Keratinocyte (primary cell): ENCODE results near the gene TANK. TPM values are rescaled to one million over a fixed set of nuclear protein-coding genes. Genes with fewer than 3 reads are reported as not detected.

Experiments used
- DNase-seq: peaks from one replicate; pipeline ENCODE4 v3.0.0-alpha.2; 2011; ENCODE audit warnings: low read depth, missing footprints, low spot score
- FAIRE-seq: peaks from 2 replicates; lab custom pipeline; 2011; peaks lifted over from hg19 to GRCh38; lab: Jason Lieb, UNC
- H2AFZ ChIP-seq: 2 replicates; pipeline ENCODE4 v1.6.0; 2012; ENCODE audit warnings: low read length, control low read depth, inconsistent platforms; ENCODE audit not compliant: control insufficient read depth
- H3K27ac ChIP-seq: 2 replicates; pipeline ENCODE4 v1.5.1; 2011; ENCODE audit warnings: low read length; ENCODE audit not compliant: control insufficient read depth, insufficient read depth
- H3K27me3 ChIP-seq: 3 replicates; pipeline ENCODE4 v1.6.0; 2011; ENCODE audit warnings: low read length; ENCODE audit not compliant: control insufficient read depth, insufficient read depth; ENCODE audit errors: extremely low read depth
- H3K36me3 ChIP-seq, 2 experiments: 2 replicates in 1 of 2; 3 replicates in 1 of 2; pipeline ENCODE4 v1.5.1; 2011; ENCODE audit warnings: low read length in 2 of 2, mild to moderate bottlenecking in 1 of 2; ENCODE audit not compliant: control insufficient read depth in 2 of 2, insufficient read depth in 2 of 2; ENCODE audit errors: extremely low read depth in 1 of 2
- H3K4me1 ChIP-seq: 3 replicates; pipeline ENCODE4 v1.5.1; 2011; ENCODE audit warnings: low read length; ENCODE audit not compliant: control insufficient read depth, insufficient read depth; ENCODE audit errors: extremely low read depth
- H3K4me2 ChIP-seq: 3 replicates; pipeline ENCODE4 v1.6.0; 2011; ENCODE audit warnings: low read depth, low read length; ENCODE audit not compliant: control insufficient read depth, insufficient read depth; ENCODE audit errors: extremely low read depth
- H3K4me3 ChIP-seq, 3 experiments: fragments of 200-600 bp in 1 of 3; sonication (generic) in 1 of 3; 2 replicates in 2 of 3; 3 replicates in 1 of 3; pipeline ENCODE4 v1.5.1; 2011 to 2016; ENCODE audit warnings: low read length in 3 of 3, mild to moderate bottlenecking in 3 of 3, control low read depth in 2 of 3, inconsistent platforms in 1 of 3, low read depth in 1 of 3, mixed read lengths in 1 of 3, mixed run types in 1 of 3, moderate library complexity in 1 of 3; ENCODE audit not compliant: control insufficient read depth in 2 of 3, insufficient read depth in 2 of 3; ENCODE audit errors: extremely low read depth in 1 of 3
- H3K79me2 ChIP-seq: 2 replicates; pipeline ENCODE4 v1.6.0; 2012; ENCODE audit warnings: low read length; ENCODE audit not compliant: control insufficient read depth, insufficient read depth
- H3K9ac ChIP-seq: 3 replicates; pipeline ENCODE4 v1.6.0; 2011; ENCODE audit warnings: low read length; ENCODE audit not compliant: control insufficient read depth, insufficient read depth; ENCODE audit errors: extremely low read depth
- H3K9me1 ChIP-seq: 3 replicates; pipeline ENCODE4 v1.6.0; 2011; ENCODE audit warnings: low read length; ENCODE audit not compliant: control insufficient read depth, insufficient read depth; ENCODE audit errors: extremely low read depth
- H3K9me3 ChIP-seq: 2 replicates; pipeline ENCODE4 v1.5.1; 2012; ENCODE audit warnings: low read depth, low read length; ENCODE audit not compliant: control insufficient read depth
- H4K20me1 ChIP-seq: 3 replicates; pipeline ENCODE4 v1.6.0; 2011; ENCODE audit warnings: low read length; ENCODE audit not compliant: control insufficient read depth, insufficient read depth; ENCODE audit errors: extremely low read depth
- CTCF ChIP-seq, 3 experiments: IDR thresholded peaks in 1 of 3; conservative IDR thresholded peaks in 1 of 3; optimal IDR thresholded peaks in 1 of 3; 2 replicates in 2 of 3; 3 replicates in 1 of 3; pipeline versions ENCODE3 to v1.5.1; 2011; ENCODE audit warnings: low read length in 3 of 3, mild to moderate bottlenecking in 3 of 3, moderate library complexity in 2 of 3, control low read depth in 1 of 3, inconsistent platforms in 1 of 3; ENCODE audit not compliant: insufficient read depth in 2 of 3; ENCODE audit errors: extremely low read depth in 1 of 3
- EZH2 ChIP-seq: IDR thresholded peaks from one replicate; pipeline ENCODE4 v1.6.1; 2012; ENCODE audit warnings: inconsistent platforms, mild to moderate bottlenecking, low read length, moderate library complexity
- dilution Hi-C: fragments of 300-500 bp; cut with MboI; formaldehyde crosslinking; loops from one replicate; pipeline ENCODE4 v1.7.0; 2020; ENCODE audit warnings: low sequenced_read_pairs; ENCODE audit not compliant: extremely low pct_ligation_motif_present
- polyA plus RNA-seq, 5 experiments: library from polyadenylated mRNA; depleted of rRNA in 3 of 5; stranded (reverse) in 3 of 5; stranded (forward) in 1 of 5; unstranded in 1 of 5; fragments of >200 nt; gene quantifications; 1 replicate in 1 of 5; 2 replicates in 3 of 5; 3 replicates in 1 of 5; pipeline versions ENCODE4 v1.2.1 to v1.2.3, GENCODE V29; 2011 to 2012; ENCODE audit warnings: missing spikeins in 2 of 5, low read depth in 1 of 5, low replicate concordance in 1 of 5

Gene TANK
- polyA plus RNA-seq, 1 donor (not counting 4 experiments of a cell fraction or from before 2014, with no cell fraction given) = 47.2 TPM

GRCh38 chr2:161208527-161209139, 48.4 kb downstream of the TANK start:
- Histone ChIP-seq H3K9me3 (no peaks in the 10 kb centered on the region), H3K36me3 (peaks cover 4 to 5% of the 10 kb centered on the region in 2 experiments), H3K79me2 (no peaks in the 10 kb centered on the region), H3K9ac (no peak overlapping the region), H3K9me1 (no peaks in the 10 kb centered on the region), H4K20me1 (no peaks in the 10 kb centered on the region), H3K4me2 (no peak overlapping the region), H3K4me3 (no peak overlapping the region), H3K27me3 (no peaks in the 10 kb centered on the region), H3K4me1 (peaks cover 7% of the 10 kb centered on the region), H3K27ac (no peak overlapping the region), H2AFZ (no peak overlapping the region)
- DNase-seq = peak; percentile 2
- dilution Hi-C loops = no loop called here
- no peak for TF ChIP-seq EZH2
- TF ChIP-seq CTCF (optimal IDR thresholded peaks at IDR 0.05 in 1 of 3, IDR thresholded peaks at IDR 0.05 in 1 of 3, conservative IDR thresholded peaks at IDR 0.05 in 1 of 3; ENCODE audit: extremely low read depth in 1 of 3, insufficient read depth in 2 of 3, low read length in 3 of 3) = no peak
- peak; percentile 94 for FAIRE-seq

- Histone ChIP-seq H3K9me3 (no peaks in the 10 kb centered on the region), H3K27me3 (no peaks in the 10 kb centered on the region), H3K79me2 (no peaks in the 10 kb centered on the region), H3K4me1 (peaks cover 7% of the 10 kb centered on the region), H2AFZ (no peak overlapping the region), H3K36me3 (peaks cover 4 to 5% of the 10 kb centered on the region in 2 experiments), H3K9ac (no peak overlapping the region), H3K4me3 (no peak overlapping the region), H3K27ac (no peak overlapping the region), H3K4me2 (no peak overlapping the region), H4K20me1 (no peaks in the 10 kb centered on the region), H3K9me1 (no peaks in the 10 kb centered on the region)
- DNase-seq (no peak), FAIRE-seq (no peak)
- dilution Hi-C loops = no loop called here
- TF ChIP-seq CTCF (optimal IDR thresholded peaks at IDR 0.05 in 1 of 3, IDR thresholded peaks at IDR 0.05 in 1 of 3, conservative IDR thresholded peaks at IDR 0.05 in 1 of 3; ENCODE audit: extremely low read depth in 1 of 3, insufficient read depth in 2 of 3, low read length in 3 of 3) = no peak
- TF ChIP-seq EZH2 = no peak
Measured at GRCh38 chr2:161209902-161210301, 49.7 kb downstream of the TANK start.
